ENCODE results near the gene IMMT. TPM values are rescaled to one million over a fixed set of nuclear protein-coding genes. Genes with fewer than 3 reads are reported as not detected.

IMMT gene
- total and polyA plus RNA-seq, 2 of the 8 experiments (the other 6 are each of a cell fraction or from before 2014, with no cell fraction given): 37.7 to 103 TPM

Small RNA genes within 50 kb of the gene (microRNA-seq; reads per million reads assigned to microRNA genes)
- 0 reads per million in 2 experiments for gene MIR4779 (ENCODE audit: borderline microRNAs expressed in 2 of 2, borderline number of aligned reads in 2 of 2, borderline replicate concordance in 1 of 2)

Small RNA genes within 50 kb of the gene (small RNA-seq; reads per million reads assigned to genes)
- not detected for gene MIR4779 (ENCODE audit: insufficient read depth)
- gene RF00019 (ENCODE audit: insufficient read depth): not detected
- 47.5 reads per million, percentile 96 among the genes with 10 or more reads in this experiment for gene SNORD94 (ENCODE audit: insufficient read depth)

Other genes with a start within 250 kb of the IMMT start
- gene POLR1A, start 89.6 kb downstream of the IMMT start, total RNA-seq (2021; fragmentation: NEBNext Ultra II Directional; extraction: Animal tissue kit (Norgen Biotek cat#: 25700)): 58.1 and 58.2 TPM in 2 replicates
- 8.9 and 9.6 TPM in 2 replicates for gene POLR1A, start 89.6 kb downstream of the IMMT start, polyA plus RNA-seq (2011; rRNA removed)
- 191 and 192 TPM in 2 replicates for gene PTCD3, start 89.2 kb downstream of the IMMT start, total RNA-seq (2021; fragmentation: NEBNext Ultra II Directional; extraction: Animal tissue kit (Norgen Biotek cat#: 25700))
- gene PTCD3, start 89.2 kb downstream of the IMMT start, polyA plus RNA-seq (2011; rRNA removed): 48.0 and 64.3 TPM in 2 replicates
- 42.3 and 44.5 TPM in 2 replicates for gene MRPL35, start 4.0 kb upstream of the IMMT start, total RNA-seq (2021; fragmentation: NEBNext Ultra II Directional; extraction: Animal tissue kit (Norgen Biotek cat#: 25700))
- gene MRPL35, start 4.0 kb upstream of the IMMT start, polyA plus RNA-seq (2011; rRNA removed): 32.4 and 51.2 TPM in 2 replicates
- gene REEP1, start 142.2 kb upstream of the IMMT start, total RNA-seq (2021; fragmentation: NEBNext Ultra II Directional; extraction: Animal tissue kit (Norgen Biotek cat#: 25700)): 1.5 TPM in 2 replicates
- 0.44 and 0.74 TPM in 2 replicates for gene REEP1, start 142.2 kb upstream of the IMMT start, polyA plus RNA-seq (2011; rRNA removed)
- 25.3 and 29.2 TPM in 2 replicates for gene KDM3A, start 245.9 kb upstream of the IMMT start, total RNA-seq (2021; fragmentation: NEBNext Ultra II Directional; extraction: Animal tissue kit (Norgen Biotek cat#: 25700))
- 8.3 and 15.8 TPM in 2 replicates for gene KDM3A, start 245.9 kb upstream of the IMMT start, polyA plus RNA-seq (2011; rRNA removed)

Data from H1 (cell line).